Retinal pigment epithelial cell (primary cell): ENCODE data around the gene DQX1.

Experiments used
- DNase-seq: peaks from one replicate; pipeline ENCODE4 v3.0.0-alpha.2; 2010; ENCODE audit warnings: low read depth
- H3K4me3 ChIP-seq: 2 replicates; pipeline ENCODE4 v1.5.1; 2011; ENCODE audit warnings: mild to moderate bottlenecking, low read length, control low read depth, moderate library complexity
- CTCF ChIP-seq: conservative IDR thresholded peaks from 2 replicates; pipeline ENCODE4 v1.5.1; 2011; ENCODE audit warnings: low read depth, low read length, control low read depth, inconsistent platforms

The DQX1 gene

DNA sequence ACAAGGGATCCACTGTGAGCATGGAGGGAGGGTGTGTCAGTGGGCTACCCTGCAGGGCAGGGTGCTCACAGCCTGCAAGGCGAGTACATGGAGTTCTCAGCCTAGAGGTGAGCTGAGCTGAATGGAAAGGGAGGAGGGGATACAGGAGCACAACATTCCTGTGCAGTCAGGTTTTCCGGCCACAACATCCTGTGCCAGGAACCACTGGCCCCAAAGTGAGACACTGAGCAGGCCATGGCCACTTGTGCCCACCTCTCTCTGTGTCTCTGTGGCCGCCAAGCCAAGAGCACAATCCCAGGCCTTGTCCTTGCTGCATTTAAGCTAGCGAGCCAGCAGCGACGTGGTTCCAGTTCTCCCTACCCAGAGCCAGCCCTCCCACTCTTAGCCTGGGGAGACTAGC, 34.6 kb upstream of the DQX1 start:
- no peak for TF ChIP-seq CTCF
- no peak for DNase-seq
- H3K4me3 ChIP-seq, result no peak overlapping the region

DNA sequence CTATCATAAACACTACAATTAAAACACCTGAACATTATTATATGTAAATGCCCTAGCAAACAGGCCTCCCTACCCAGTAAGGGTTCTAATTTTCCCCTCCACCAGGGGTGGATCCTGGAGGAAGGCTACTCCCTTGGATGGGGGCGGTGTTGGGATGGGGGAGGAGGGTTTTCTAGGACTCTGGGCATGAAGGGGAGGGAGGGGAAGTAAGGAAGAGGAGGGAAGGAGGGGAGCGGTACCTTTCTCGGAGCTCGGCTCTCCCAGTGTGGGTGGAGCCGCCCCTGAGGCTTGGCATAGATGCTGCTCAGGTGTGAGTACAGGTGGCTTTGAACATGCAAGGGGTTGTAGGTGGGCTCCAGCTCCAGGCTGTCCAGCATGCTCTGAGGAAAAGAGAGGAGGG, 33.9 kb upstream of the DQX1 start:
- TF ChIP-seq CTCF, result no peak
- no peak overlapping the region for H3K4me3 ChIP-seq
- DNase-seq, result no peak

DNA sequence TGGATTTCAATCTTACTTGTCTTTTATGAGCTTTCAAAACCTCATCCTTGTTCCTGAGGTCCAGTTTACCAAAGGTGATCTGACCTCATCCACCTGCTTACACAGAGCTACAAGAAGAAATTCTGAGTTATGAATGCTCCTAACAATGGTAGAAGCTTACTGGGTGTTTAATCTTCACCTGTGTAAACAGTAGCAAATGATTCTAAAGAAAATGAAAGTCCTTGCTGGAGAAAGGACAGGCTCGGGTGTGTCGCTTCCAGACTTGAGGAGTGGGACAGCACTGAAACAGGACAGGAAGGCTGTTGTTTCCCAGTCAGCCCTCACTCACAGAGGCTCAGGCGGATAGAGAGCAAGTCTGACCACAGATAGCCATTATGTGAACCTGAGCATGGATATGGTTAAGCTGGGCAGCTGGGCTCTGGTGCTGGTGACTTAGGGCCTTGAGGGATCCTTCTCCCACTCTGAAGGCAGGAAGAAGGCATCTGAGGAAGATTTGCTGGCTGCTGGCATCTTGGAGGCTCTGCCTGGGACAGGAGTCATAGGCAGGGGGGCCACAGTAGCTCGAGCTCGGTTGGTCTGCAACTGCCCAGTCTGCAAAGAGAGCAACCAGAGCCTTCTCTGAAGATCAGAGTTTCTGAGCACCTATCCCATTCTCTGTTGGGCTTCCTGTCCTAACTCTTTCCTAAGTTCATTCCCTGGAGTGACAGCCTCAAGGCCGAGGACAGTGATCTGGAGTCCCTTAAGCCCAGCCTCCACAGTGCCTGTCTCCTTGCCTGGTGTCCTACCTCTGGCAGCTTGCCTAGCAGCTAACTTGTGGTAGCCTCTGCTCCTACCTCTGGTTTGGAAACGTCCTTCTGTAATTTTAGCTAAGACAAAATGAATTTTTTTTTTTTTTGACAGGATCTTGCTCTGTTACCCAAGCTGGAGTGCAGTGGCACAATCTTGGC, 32.5 kb upstream of the DQX1 start:
- no peak for TF ChIP-seq CTCF
- DNase-seq, result no peak

DNA sequence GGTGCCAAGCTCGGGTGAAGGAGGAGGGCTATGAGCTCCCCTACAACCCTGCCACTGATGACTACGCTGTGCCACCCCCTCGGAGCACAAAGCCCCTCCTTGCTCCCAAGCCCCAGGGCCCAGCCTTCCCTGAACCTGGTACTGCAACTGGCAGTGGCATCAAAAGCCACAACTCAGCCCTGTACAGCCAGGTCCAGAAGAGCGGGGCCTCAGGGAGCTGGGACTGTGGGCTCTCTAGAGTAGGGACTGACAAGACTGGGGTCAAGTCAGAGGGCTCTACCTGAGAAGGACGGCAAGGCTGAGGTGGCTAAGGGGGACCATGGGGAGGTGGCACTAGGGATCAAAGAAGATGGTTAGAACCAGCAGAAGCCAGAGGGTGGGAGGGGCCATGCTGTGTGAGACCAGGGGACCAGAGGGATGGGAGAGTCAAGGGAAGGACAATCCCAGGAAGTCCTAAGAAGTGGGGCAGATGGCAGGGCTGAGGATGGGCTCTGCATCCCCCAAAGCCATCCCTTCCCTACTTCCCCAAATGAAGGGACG, 30.9 kb upstream of the DQX1 start:
- H3K4me3 ChIP-seq, result no peak overlapping the region
- DNase-seq, result no peak
- no peak for TF ChIP-seq CTCF

More for the DNA sequence above, 32.5 kb upstream of the DQX1 start:
- H3K4me3 ChIP-seq, result no peak overlapping the region

DNA sequence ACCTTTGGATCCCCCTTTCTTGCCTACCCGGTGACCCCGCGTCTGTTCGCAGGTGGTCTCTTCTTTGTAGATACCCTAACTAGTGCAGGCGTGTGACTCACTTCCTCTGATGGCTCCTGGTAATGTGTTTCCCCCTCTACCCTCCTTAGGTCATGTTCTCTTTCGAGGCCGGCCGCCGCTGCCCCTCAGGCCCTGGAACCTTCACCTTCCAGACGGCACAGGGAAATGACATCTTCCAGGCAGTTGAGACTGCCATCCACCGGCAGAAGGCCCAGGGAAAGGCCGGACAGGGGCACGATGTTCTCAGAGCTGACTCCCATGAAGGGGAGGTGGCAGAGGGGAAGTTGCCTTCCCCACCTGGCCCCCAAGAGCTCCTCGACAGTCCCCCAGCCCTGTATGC, 30.1 kb upstream of the DQX1 start:
- no peak for TF ChIP-seq CTCF
- H3K4me3 ChIP-seq, result no peak overlapping the region
- DNase-seq, result no peak

DNA sequence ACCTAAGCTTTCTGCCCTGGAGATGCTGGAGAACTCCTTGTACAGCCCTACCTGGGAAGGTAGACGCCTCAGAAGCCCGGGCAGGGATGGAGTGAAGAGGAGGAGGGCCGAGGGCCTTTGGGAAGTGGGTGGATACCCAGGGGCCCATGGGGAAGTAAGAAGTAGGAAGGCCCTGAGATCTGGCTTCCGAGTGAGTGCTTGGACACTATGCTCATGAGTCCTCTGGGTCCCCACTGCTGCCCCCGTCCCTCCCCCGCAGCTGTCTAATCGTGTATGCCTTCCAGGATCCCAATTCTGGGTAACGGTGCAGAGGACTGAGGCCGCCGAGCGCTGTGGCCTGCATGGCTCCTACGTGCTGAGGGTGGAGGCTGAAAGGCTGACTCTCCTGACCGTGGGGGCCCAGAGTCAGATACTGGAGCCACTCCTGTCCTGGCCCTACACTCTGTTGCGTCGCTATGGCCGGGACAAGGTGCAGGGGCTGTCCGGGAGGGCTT, 29.6 kb upstream of the DQX1 start:
- peak overlapping the region; percentile 94 for H3K4me3 ChIP-seq
- no peak for DNase-seq
- TF ChIP-seq CTCF, result no peak
